HG02885 (cell line): ENCODE measurements around the gene CDC23.
A peak's percentile ranks its signal among the peaks of the same experiment; 100 is the strongest.
"Not testable (repeated sequence)": the region's sequence is repeated elsewhere in the genome, so short reads cannot be mapped to it uniquely, and the experiment has no call there.

Experiments used
- ATAC-seq: cut with Tn5 transposase; IDR thresholded peaks from one replicate; pipeline ENCODE4 v1.9.1; 2021; ENCODE audit warnings: mild to moderate bottlenecking; ENCODE audit not compliant: unreplicated experiment, poor library complexity

The CDC23 gene

GRCh38 chr5:138223532-138223931, 10.4 kb upstream of the CDC23 start:
- no peak for ATAC-seq

DNA sequence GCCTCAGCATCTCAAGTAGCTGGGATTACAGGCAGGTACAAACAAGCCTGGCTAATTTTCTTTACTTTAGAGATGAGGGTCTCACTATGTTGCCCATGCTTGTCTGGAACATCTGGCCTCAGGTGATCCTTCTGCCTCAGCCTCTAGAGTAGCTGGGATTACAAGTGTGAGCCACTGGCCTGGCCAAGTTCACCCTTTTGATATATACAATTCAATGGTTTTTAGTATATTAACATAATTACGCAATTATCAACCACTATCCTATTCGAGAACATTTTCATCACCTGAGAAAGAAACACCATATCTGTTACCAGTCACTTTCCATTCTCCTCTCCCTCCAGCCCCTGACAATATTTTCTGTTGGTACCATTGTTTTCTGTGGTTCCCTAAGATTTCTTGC, 3.7 kb upstream of the CDC23 start:
- no peak for ATAC-seq

GRCh38 chr5:138212828-138213160, 329 bp downstream of the CDC23 start:
- ATAC-seq: peak; percentile 25

GRCh38 chr5:138210985-138211384, 2.1 kb downstream of the CDC23 start:
- no peak for ATAC-seq

GRCh38 chr5:138193859-138194258, 19.3 kb downstream of the CDC23 start:
- ATAC-seq: not testable (repeated sequence)

DNA sequence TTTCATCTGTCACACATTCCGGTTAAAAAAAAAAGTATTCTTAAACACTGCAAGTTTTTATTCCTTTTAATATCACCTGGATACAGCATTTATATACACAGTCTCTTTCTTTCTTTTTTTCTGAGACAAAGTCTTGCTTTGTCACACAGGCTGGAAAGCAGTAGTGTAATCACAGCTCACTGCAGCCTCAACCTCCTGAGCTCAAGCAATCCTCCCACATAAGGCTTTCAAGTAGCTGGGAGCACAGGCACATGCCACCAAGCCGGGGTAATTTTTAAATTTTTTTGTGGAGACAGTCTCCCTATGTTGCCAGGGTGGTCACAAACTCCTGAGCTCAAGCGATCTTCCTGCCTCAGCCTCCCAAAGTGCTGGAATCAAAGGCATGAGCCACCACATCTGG, 20.3 kb downstream of the CDC23 start:
- ATAC-seq: no peak

DNA sequence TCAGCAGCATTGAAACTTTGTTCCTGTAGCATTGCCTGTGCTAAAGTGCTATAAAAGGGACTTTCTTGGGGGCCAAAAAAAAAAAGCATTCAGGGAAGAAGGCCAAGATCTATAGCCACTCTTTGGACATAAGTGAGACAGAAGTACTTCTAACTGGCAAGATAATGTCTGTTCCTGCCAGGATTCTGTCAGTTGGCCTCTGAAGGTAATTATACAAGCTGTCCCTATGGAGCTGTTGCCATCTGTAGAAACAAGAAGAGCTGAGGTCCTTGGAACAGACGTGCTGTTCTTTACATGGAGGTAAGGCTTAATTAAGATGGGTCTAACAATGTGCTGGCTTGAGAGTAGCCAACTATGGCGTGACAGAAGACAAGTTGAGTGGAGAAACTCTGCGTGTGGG, 24.5 kb downstream of the CDC23 start:
- no peak for ATAC-seq

GRCh38 chr5:138186002-138186447, 27.1 kb downstream of the CDC23 start:
- ATAC-seq: peak; percentile 48

DNA sequence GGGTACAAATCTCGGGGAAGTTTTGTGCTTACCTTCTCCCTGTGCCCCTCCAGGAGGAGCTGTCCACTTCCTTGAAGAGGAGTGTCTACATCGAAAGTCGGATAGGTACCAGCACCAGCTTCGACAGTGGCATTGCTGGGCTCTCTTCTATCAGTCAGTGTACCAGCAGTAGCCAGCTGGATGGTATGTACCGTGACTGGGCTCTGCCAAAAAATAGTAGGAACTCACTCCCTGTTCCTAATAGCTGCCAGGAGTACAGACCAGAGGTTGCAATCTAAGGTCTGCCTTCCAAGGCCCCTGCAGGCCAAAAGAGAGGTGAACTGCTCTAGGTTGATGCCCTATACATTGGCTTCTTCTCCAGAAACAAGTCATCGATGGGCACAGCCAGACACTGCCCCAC, 30.3 kb downstream of the CDC23 start:
- ATAC-seq: no peak

- ATAC-seq: no peak
These were observed 32.3 kb downstream of the CDC23 start for GRCh38 chr5:138180841-138181240.

DNA sequence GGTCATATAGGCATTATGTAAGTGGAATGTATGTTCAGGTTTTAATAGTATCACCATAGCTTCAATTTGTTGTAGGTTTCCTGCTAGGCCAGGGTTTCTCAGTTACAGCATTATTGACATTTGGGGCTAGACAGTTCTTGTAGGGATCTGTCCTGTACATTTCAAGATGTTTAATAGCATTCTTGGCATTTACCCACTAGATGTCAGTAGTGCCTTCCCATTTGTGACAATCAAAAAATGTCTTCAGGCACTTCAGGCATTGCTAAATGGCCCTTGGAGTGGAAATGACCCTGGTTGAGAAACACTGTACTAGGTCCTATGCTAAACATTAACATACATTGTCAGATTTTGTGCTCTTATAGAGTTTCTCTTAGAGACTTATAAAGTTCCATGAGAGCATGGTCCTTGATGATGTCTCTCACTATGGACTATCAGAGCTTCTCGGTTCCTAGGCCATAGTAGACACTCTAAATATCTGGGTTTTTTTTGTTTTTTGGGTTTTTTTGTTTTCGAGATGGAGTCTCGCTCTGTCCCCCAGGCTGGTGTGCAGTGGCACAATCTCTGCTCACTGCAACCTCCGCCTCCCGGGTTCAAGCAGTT, 32.8 kb downstream of the CDC23 start:
- ATAC-seq: peak; percentile 28

DNA sequence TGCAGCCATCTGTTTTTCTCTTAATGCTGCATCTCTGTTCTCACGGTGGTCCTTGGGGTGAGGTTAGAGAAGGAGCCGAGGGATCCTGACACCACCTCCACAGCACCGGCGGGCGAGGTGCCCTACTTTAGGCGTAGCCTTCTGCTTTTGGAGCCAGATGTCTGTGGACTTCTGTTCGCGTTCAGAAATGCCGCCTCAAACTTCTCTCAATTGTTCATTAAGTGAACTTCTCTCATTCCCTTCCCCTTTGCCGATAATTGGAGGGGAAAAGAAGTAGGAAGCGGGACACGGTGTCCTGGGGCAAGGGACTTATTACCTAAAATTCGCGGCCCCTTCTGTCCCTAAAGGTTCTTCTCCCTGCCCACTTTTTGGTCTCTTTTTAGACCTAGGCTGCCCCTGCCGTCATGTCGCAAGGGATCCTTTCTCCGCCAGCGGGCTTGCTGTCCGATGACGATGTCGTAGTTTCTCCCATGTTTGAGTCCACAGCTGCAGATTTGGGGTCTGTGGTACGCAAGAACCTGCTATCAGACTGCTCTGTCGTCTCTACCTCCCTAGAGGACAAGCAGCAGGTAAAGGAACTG, 33.8 kb downstream of the CDC23 start:
- no peak for ATAC-seq

- ATAC-seq: peak; percentile 85
These were observed 34.4 kb downstream of the CDC23 start, which contains the start of the genes BRD8 and KIF20A for GRCh38 chr5:138178516-138179276. TSS of gene BRD8 (minus strand) at chr5:138178630. CDS start at chr5:138178614, 16 bp downstream. TSS of gene KIF20A (plus strand) at chr5:138179112. CDS start at chr5:138179681, 569 bp downstream.

- no peak for ATAC-seq
These were observed 35.1 kb downstream of the CDC23 start for GRCh38 chr5:138177941-138178515.

DNA sequence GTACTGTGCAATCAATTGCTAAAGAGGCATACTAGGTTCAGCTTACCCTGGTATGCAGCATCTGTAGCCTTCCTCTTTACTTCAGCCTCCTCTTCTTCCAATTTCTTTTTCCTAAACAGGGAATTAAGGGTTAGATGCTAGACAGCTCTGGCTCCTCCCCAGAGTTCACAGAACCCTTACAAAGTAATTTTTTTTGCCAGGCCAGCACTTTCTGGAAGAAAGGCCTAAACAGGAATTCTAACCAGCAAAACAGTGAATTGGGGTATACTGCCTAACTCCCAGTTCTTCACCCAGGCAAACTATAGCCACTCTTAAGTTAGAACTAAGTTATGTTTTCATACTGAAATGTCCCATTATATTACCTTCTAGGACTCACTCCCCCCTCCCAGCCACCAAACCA, 42.8 kb downstream of the CDC23 start:
- no peak for ATAC-seq

DNA sequence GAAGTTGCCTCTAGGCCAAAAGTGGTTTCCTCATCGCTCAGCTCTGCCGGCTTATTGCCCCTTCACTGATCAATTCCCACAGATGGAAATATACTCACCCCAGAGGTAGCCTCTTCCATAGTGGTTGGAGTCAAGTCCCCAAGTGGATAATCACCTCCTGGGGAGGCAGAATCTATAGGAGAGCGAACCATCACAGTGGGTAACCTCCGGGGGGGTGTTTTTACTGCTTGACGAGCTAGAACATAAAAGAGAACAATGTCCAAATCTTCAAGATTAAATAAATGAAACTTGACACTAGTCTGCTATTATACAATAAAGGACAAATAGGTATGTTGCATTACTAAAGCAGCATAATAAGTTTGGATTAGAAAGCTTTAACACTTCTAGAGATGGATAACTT, 44.0 kb downstream of the CDC23 start:
- ATAC-seq: no peak

DNA sequence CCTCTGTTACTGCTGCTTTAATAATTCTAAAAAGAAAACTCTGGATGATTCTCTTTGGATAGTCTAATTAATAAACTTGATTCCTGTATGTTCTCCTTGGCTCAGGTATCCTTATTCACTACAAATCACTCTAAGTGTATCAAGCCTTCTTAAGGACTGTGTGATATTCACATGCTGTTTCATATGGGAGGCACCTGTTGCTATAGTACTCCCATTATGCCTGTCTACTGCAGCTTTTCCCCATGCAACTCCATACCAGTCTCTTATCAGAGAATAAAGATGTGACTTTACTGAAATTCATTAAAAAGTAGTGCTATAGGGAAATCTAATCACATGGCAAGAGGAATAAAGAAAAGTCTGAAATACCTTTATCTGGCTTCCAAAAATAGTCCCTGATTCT, 49.4 kb downstream of the CDC23 start:
- no peak for ATAC-seq

DNA sequence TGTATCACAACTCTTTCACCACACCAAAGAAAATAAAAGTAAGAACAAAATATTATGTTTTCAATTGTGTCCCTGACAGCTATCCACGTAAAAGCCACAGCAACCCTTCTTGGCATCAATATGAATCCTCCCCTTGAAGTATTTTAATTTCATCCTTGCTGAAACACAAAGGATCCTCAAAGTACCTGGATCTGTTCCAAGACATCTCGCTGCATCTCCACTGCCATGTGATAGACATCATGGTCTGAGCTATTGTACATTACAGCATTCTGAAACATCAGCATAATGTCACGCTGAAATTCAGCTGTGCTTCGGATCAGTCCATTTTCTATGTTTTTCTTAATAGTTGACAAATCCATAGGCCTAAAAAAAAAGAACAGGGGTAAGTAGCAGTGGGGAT, 52.4 kb downstream of the CDC23 start:
- no peak for ATAC-seq

DNA sequence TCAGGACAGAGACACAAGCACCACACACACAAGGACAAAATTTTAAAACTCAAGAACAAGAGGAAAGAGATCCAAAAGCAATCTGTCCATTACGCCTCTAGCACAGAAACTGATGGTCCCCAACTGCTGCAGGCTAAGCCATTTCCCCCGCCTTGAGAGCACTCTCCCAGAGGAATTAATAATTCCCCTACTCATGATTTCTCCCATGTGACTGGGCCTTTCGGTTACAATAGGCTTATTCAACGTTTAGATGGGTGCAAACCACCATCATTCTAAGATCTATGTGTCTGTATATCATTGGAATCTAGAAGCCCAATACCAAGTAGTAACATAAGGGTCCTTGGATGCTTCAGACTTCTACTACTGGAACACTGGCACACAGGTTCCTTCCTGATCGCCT, 53.5 kb downstream of the CDC23 start:
- no peak for ATAC-seq

- ATAC-seq: no peak
These were observed 55.5 kb downstream of the CDC23 start for GRCh38 chr5:138157626-138158025.

DNA sequence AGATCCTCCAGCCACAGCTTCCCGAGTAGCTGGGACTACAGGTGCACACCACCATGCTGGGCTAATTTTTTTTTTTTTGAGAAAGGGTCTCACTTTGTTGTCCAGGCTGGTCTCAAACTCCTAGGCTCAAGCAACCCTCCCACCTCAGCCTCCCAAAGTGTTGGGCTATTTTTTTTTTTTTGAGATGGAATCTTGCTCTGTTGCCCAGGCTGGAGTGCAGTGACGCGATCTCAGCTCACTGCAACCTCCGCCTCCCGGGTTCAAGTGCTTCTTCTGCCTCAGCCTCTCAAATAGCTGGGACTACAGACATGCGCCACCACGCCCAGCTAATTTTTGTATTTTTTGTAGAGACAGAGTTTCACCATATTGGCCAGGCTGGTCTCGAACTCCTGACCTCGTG, 57.1 kb downstream of the CDC23 start:
- ATAC-seq: not testable (repeated sequence)
